ENCODE measurements around the gene PROSER1. TPM values are rescaled to one million over a fixed set of nuclear protein-coding genes. Genes with fewer than 3 reads are reported as not detected.
"Not testable (repeated sequence)": the region's sequence is repeated elsewhere in the genome, so short reads cannot be mapped to it uniquely, and the experiment has no call there.

Gene PROSER1
- 40.9 TPM in 2 replicates for total RNA-seq (ENCODE audit: low replicate concordance)
- long read RNA-seq, partial matches to known transcripts = 3 of 5 reads
- long read RNA-seq, other reads (novel, unspliced or antisense) = 2 of 5 reads

- H3K27me3 Mint-ChIP-seq = no peaks in the 10 kb centered on the region
- no peaks in the 10 kb centered on the region for H3K36me3 Mint-ChIP-seq
- H3K27ac Mint-ChIP-seq = peak within 1 kb of the TSS; percentile 98
- peak within 1 kb of the TSS; percentile 97 for H3K4me3 Mint-ChIP-seq
- DNase-seq (ENCODE audit: extremely low spot score, unreplicated experiment) = peak; percentile 87
- peaks cover 30% of the 10 kb centered on the region for H3K4me1 Mint-ChIP-seq (ENCODE audit: unreplicated experiment)
- no peak for TF ChIP-seq CTCF (conservative IDR thresholded peaks at IDR 0.05)
- H3K9me3 Mint-ChIP-seq = no peaks in the 10 kb centered on the region
Measured at GRCh38 chr13:39037880-39038568, at the start of gene PROSER1, which contains the start of gene NHLRC3. PROSER1 (minus strand) TSS chr13:39038089; CDS start chr13:39037242, 847 bp downstream. NHLRC3 (plus strand) TSS chr13:39038456; CDS start chr13:39038640, 184 bp downstream.

GRCh38 chr13:39086251-39086945 lies 48.5 kb upstream of the PROSER1 start:
- H3K4me1 Mint-ChIP-seq (ENCODE audit: unreplicated experiment); DNase-seq (ENCODE audit: extremely low spot score, unreplicated experiment); H3K27me3 Mint-ChIP-seq; H3K36me3 Mint-ChIP-seq; H3K9me3 Mint-ChIP-seq; H3K4me3 Mint-ChIP-seq; H3K27ac Mint-ChIP-seq: not testable (repeated sequence)

GRCh38 chr13:39073983-39074382 lies 36.1 kb upstream of the PROSER1 start:
- no peaks in the 10 kb centered on the region for H3K4me1 Mint-ChIP-seq (ENCODE audit: unreplicated experiment)
- no peak for DNase-seq (ENCODE audit: extremely low spot score, unreplicated experiment)
- peaks cover 4% of the 10 kb centered on the region for H3K9me3 Mint-ChIP-seq
- TF ChIP-seq CTCF (conservative IDR thresholded peaks at IDR 0.05) = no peak
- H3K4me3 Mint-ChIP-seq = no peak overlapping the region
- H3K27me3 Mint-ChIP-seq = peaks cover 3% of the 10 kb centered on the region
- H3K27ac Mint-ChIP-seq = no peak overlapping the region
- H3K36me3 Mint-ChIP-seq = no peaks in the 10 kb centered on the region

GRCh38 chr13:39072842-39073241 lies 35.0 kb upstream of the PROSER1 start:
- no peak for TF ChIP-seq CTCF (conservative IDR thresholded peaks at IDR 0.05)
- H3K4me1 Mint-ChIP-seq (ENCODE audit: unreplicated experiment) = no peaks in the 10 kb centered on the region
- peaks cover 3% of the 10 kb centered on the region for H3K27me3 Mint-ChIP-seq
- H3K36me3 Mint-ChIP-seq = no peaks in the 10 kb centered on the region
- H3K4me3 Mint-ChIP-seq = no peak overlapping the region
- H3K27ac Mint-ChIP-seq = no peak overlapping the region
- peaks cover 4% of the 10 kb centered on the region for H3K9me3 Mint-ChIP-seq
- no peak for DNase-seq (ENCODE audit: extremely low spot score, unreplicated experiment)

GRCh38 chr13:39062004-39062403 lies 24.1 kb upstream of the PROSER1 start:
- no peak overlapping the region for H3K27ac Mint-ChIP-seq
- DNase-seq (ENCODE audit: extremely low spot score, unreplicated experiment) = no peak
- no peak overlapping the region for H3K4me3 Mint-ChIP-seq
- H3K4me1 Mint-ChIP-seq (ENCODE audit: unreplicated experiment) = no peaks in the 10 kb centered on the region
- no peak for TF ChIP-seq CTCF (conservative IDR thresholded peaks at IDR 0.05)
- H3K36me3 Mint-ChIP-seq = no peaks in the 10 kb centered on the region
- H3K9me3 Mint-ChIP-seq = no peaks in the 10 kb centered on the region
- H3K27me3 Mint-ChIP-seq = no peaks in the 10 kb centered on the region

- TF ChIP-seq CTCF (conservative IDR thresholded peaks at IDR 0.05) = no peak
- Mint-ChIP-seq H3K9me3 (no peaks in the 10 kb centered on the region), H3K4me3 (no peak overlapping the region)
Measured at GRCh38 chr13:39058040-39058439, 20.2 kb upstream of the PROSER1 start.

More at GRCh38 chr13:39058040-39058439, 20.2 kb upstream of the PROSER1 start:
- no peak for DNase-seq (ENCODE audit: extremely low spot score, unreplicated experiment)
- Mint-ChIP-seq H3K27me3 (no peaks in the 10 kb centered on the region), H3K36me3 (peaks cover 4% of the 10 kb centered on the region), H3K4me1 (ENCODE audit: unreplicated experiment) (no peaks in the 10 kb centered on the region), H3K27ac (no peak overlapping the region)

All from type B pancreatic cell (in vitro differentiated cells).